Upper lobe of left lung (tissue), 6 donors: Measurements from ENCODE around the gene SNAI3. TPM values are rescaled to one million over a fixed set of nuclear protein-coding genes. Genes with fewer than 3 reads are reported as not detected.

Experiments used
- ATAC-seq, 2 donors: fragments of 200-7000 bp; cut with Tn5 transposase; one replicate each; pipeline ENCODE4 v1.9.1; 2022; ENCODE audit warnings: mild to moderate bottlenecking in 2 of 2, moderate library complexity in 2 of 2; ENCODE audit not compliant: low FRiP score in 2 of 2
- DNase-seq, 2 donors: peaks; one replicate each; pipeline ENCODE4 v3.0.0-alpha.2; 2019 to 2020
- H3K27ac ChIP-seq, 4 donors: fragments of 200-600 bp; sonication (generic); one replicate each; pipeline ENCODE4 v1.5.1; 2016 to 2019
- H3K27me3 ChIP-seq, 4 donors: fragments of 200-600 bp; sonication (generic); one replicate each; pipeline ENCODE4 v1.5.1; 2017 to 2019
- H3K36me3 ChIP-seq, 4 donors: fragments of 200-600 bp; sonication (generic); one replicate each; pipeline ENCODE4 v1.5.1; 2016 to 2019
- H3K4me1 ChIP-seq, 4 donors: fragments of 200-600 bp; sonication (generic); one replicate each; pipeline ENCODE4 v1.5.1; 2018 to 2019
- H3K4me3 ChIP-seq, 4 donors: fragments of 200-600 bp; sonication (generic); one replicate each; pipeline ENCODE4 v1.5.1; 2017 to 2019; ENCODE audit warnings: mild to moderate bottlenecking in 2 of 4, moderate library complexity in 1 of 4
- H3K9me3 ChIP-seq, 4 donors: fragments of 200-600 bp; sonication (generic); one replicate each; pipeline ENCODE4 v1.5.1; 2018 to 2019
- EP300 ChIP-seq, 4 donors: sonication (generic); formaldehyde crosslinking; IDR thresholded peaks; one replicate each; pipeline ENCODE4 v1.5.1; 2017; ENCODE audit warnings: antibody characterized with exemption in 4 of 4, control low read depth in 2 of 4
- POLR2A ChIP-seq, 4 donors: fragments of 450-650 bp; IDR thresholded peaks; one replicate each; pipeline ENCODE4 v1.5.1; 2016 to 2017; ENCODE audit warnings: antibody characterized with exemption in 4 of 4, mild to moderate bottlenecking in 2 of 4
- POLR2AphosphoS5 ChIP-seq, 2 donors: sonication (generic); formaldehyde crosslinking; IDR thresholded peaks; one replicate each; pipeline ENCODE4 v1.5.1; 2017; ENCODE audit warnings: antibody characterized with exemption in 2 of 2
- WGBS, 2 donors: methylation state at CpG; one replicate each; pipeline ENCODE4 v1.1.5; 2017 to 2018; 5-methylcytosine and 5-hydroxymethylcytosine counted together
- total RNA-seq, 6 donors: library from RNA; depleted of rRNA in 4 of 6; stranded (reverse); fragments of >200 nt in 4 of 6; gene quantifications; one replicate each; pipeline versions ENCODE4 v1.1.0 to v1.2.1, GENCODE V29; 2016 to 2021
- TF ChIP-seq, protein P1 (sequence below), 6 experiments: fragments of 450-650 bp in 4 of 6; fragments of 200-600 bp in 2 of 6; sonication (generic) in 2 of 6; IDR thresholded peaks; one replicate each; pipeline ENCODE4 v1.5.1; 2016 to 2019; ENCODE audit warnings: antibody characterized with exemption in 6 of 6
- donor health status: DM: no; HTN: no; CAD: no; lungs with moderate emphysema.
- donor health status: DM: no; HTN: yes; CAD: no; lungs with severe emphysema.

SNAI3 gene
- total RNA-seq, 6 donors from 2014 or later, result 0.78 to 8.1 (median 7.0) TPM; not detected in 1

DNA sequence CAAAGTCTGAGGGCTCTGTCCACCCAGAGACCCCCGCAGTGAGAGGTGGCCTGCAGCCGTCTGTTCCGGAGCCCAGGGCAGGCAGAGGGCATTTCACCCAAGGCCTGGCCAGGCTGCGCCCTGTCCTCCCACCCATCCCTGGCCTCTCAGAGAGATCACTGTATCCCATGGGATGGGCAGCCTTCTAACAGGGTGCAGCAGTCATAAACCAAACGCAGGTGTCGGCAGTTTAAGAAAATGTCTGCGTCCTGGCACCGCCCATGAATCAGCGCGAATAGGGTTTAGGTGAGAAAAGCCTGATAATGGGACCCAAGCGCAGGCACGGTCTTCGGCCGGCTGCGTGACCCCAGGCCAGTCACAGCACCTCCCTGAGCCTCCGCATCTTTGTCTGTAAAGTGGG is 40.9 kb downstream of the SNAI3 start:
- no peak overlapping the region for H3K27ac ChIP-seq
- DNase-seq, result peak in 1 of 2 donors; percentile 31
- peaks cover 8 to 32% (median 16%) of the 10 kb centered on the region in 4 donors for H3K4me1 ChIP-seq
- TF ChIP-seq EP300 (IDR thresholded peaks at IDR 0.05), result no peak
- TF ChIP-seq, protein P1, sequence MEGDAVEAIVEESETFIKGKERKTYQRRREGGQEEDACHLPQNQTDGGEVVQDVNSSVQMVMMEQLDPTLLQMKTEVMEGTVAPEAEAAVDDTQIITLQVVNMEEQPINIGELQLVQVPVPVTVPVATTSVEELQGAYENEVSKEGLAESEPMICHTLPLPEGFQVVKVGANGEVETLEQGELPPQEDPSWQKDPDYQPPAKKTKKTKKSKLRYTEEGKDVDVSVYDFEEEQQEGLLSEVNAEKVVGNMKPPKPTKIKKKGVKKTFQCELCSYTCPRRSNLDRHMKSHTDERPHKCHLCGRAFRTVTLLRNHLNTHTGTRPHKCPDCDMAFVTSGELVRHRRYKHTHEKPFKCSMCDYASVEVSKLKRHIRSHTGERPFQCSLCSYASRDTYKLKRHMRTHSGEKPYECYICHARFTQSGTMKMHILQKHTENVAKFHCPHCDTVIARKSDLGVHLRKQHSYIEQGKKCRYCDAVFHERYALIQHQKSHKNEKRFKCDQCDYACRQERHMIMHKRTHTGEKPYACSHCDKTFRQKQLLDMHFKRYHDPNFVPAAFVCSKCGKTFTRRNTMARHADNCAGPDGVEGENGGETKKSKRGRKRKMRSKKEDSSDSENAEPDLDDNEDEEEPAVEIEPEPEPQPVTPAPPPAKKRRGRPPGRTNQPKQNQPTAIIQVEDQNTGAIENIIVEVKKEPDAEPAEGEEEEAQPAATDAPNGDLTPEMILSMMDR (IDR thresholded peaks at IDR 0.05), result no peak
- TF ChIP-seq POLR2AphosphoS5 (IDR thresholded peaks at IDR 0.05), result no peak
- TF ChIP-seq POLR2A (IDR thresholded peaks at IDR 0.05), result no peak
- ATAC-seq, result no peak
- H3K4me3 ChIP-seq, result no peak overlapping the region
- peaks cover 0 to 30% (median 15%) of the 10 kb centered on the region in 4 donors for H3K36me3 ChIP-seq
- no peaks in the 10 kb centered on the region for H3K9me3 ChIP-seq
- 98% methylated on average over 16 of the region's 16 CpGs; no CpG with 5 or more reads in 1 of the 2 donors for WGBS, 2 donors
- H3K27me3 ChIP-seq, result no peaks in the 10 kb centered on the region

DNA sequence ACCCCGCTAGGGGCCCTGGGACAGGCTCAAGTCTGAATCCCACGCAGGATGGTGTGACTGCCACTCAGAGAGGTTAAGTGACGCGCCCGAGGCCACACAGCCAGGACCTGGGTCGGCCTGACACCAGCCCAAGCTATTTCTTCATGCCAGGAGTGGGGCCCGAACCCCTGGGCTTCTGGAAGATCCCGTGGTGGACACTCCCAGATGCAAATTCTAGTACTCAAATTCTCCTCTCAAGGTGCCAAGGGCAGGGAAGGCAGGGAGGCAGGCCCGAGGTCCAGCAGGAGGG is 42.7 kb downstream of the SNAI3 start:
- no peaks in the 10 kb centered on the region for H3K9me3 ChIP-seq
- no peak for ATAC-seq
- no peak overlapping the region for H3K4me3 ChIP-seq
- peaks cover 0 to 30% (median 15%) of the 10 kb centered on the region in 4 donors for H3K36me3 ChIP-seq
- TF ChIP-seq EP300 (IDR thresholded peaks at IDR 0.05) (no peak), POLR2A (IDR thresholded peaks at IDR 0.05) (no peak), POLR2AphosphoS5 (IDR thresholded peaks at IDR 0.05) (no peak)
- TF ChIP-seq, protein P1 (IDR thresholded peaks at IDR 0.05), result no peak
- H3K27ac ChIP-seq, result no peak overlapping the region
- H3K27me3 ChIP-seq, result peaks cover 0 to 14% (median 7%) of the 10 kb centered on the region in 4 donors
- 83 to 90% methylated on average over 6 of the region's 9 CpGs for WGBS, 2 donors
- H3K4me1 ChIP-seq, result peaks cover 0 to 29% (median 13%) of the 10 kb centered on the region in 4 donors
- DNase-seq, result no peak

DNA sequence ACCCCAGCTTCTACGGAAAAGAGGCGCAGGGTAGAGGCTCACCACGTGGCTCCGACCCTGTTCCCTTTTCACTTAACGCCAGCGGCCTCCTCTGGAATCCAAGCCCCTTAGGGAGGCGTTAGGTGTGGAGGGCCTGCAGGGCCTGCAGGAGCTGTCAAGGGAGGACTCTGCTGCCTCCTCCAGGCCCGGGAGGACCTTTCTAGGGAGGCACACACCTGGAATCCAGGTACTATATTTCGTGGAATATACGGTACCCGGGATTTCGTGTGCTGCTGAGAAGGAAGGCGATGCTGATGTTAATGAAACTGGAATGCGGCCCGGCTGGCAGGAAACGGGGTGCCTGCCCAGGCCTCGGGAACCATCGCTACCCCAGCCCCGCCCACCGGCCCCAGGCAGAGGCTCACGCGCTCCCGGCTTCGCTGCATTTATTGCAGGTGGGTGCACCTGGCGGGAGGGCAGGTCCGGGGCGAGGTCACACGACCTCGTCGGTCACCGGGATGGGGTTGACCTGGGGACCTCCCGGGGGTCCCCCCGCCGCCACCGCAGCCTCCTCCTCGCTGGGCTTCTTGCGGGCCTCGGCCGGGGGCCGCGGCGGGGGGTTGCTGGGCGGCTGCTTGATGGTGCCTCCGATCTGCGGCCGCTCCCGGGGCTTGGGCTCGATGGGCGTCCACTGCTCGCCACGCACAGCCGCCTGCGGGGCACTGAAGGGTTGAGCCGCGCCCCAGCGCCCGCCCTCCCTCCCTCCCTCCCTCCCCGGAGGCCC is 43.2 kb downstream of the SNAI3 start:
- no peak for ATAC-seq
- Histone ChIP-seq H3K4me1 (peaks cover 0 to 29% (median 14%) of the 10 kb centered on the region in 4 donors), H3K27ac (no peak overlapping the region), H3K9me3 (no peaks in the 10 kb centered on the region), H3K27me3 (peaks cover 0 to 18% (median 9%) of the 10 kb centered on the region in 4 donors), H3K4me3 (no peak overlapping the region), H3K36me3 (peaks cover 0 to 30% (median 15%) of the 10 kb centered on the region in 4 donors)
- no peak for TF ChIP-seq POLR2AphosphoS5 (IDR thresholded peaks at IDR 0.05)
- no peak for TF ChIP-seq POLR2A (IDR thresholded peaks at IDR 0.05)
- TF ChIP-seq, protein P1 (IDR thresholded peaks at IDR 0.05), result no peak
- TF ChIP-seq EP300 (IDR thresholded peaks at IDR 0.05), result no peak
- peak in 1 of 2 donors; percentile 87 for DNase-seq
- WGBS, 2 donors, result 81 to 93% methylated on average over 11 to 50 of the region's 58 CpGs

DNA sequence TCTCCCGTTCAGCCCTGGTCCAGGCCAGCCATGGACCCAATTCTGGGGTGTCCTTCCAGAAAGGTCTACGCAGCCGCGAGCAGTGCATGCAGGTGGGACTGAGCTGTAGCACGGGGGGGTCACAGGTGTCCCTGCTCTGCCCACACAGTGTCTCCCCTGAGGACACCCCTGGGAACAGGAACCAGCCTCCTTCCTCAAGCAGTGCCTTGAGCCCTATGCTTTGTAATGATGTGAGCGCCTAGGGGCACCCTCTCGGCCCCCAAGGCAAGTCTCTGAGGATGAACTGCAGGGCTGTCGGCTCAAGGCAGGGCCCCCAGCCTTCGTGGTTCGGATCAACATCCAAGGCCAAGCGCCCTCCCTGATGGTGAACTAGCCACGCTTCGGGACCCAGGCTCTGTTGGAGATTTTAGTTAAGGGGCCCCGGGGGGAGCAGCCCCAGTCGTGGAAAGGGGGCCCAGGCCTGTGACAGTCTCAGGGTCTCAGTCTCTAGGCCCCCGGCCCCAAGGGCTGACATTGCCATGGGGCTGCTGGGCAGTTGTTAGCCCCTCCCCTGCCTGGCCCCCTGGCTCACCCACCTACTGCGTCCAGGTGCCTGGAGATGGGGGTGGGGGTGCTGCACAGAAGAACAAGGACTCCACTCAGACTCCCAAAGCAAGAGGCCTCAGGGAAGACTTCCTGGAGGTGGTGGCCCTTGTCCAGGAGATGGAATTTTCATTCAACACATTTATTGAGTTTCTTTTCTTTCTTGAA is 45.6 kb downstream of the SNAI3 start:
- Histone ChIP-seq H3K27ac (no peak overlapping the region), H3K36me3 (peaks cover 0 to 18% (median 9%) of the 10 kb centered on the region in 4 donors), H3K4me3 (no peak overlapping the region), H3K27me3 (peaks cover 0 to 18% (median 9%) of the 10 kb centered on the region in 4 donors), H3K9me3 (no peaks in the 10 kb centered on the region), H3K4me1 (peaks cover 0 to 18% (median 12%) of the 10 kb centered on the region in 4 donors)
- no peak for ATAC-seq
- TF ChIP-seq, protein P1 (IDR thresholded peaks at IDR 0.05), result no peak
- TF ChIP-seq EP300 (IDR thresholded peaks at IDR 0.05) (no peak), POLR2AphosphoS5 (IDR thresholded peaks at IDR 0.05) (no peak), POLR2A (IDR thresholded peaks at IDR 0.05) (no peak)
- peak in 1 of 2 donors; percentile 38 for DNase-seq
- 58 to 68% methylated on average over 9 to 16 of the region's 17 CpGs for WGBS, 2 donors
